Smooth muscle cell (in vitro differentiated cells): ENCODE measurements around the gene IMMP2L. TPM values are rescaled to one million over a fixed set of nuclear protein-coding genes. Genes with fewer than 3 reads are reported as not detected.

Experiments
- DNase-seq: peaks from one replicate; lab custom pipeline; 2025; ENCODE audit not compliant: unreplicated experiment; lab: John Stamatoyannopoulos, UW
- H2AFZ ChIP-seq: fragments of 200-600 bp; sonication (generic); 2 replicates; pipeline ENCODE4 v1.6.0; 2016; ENCODE audit warnings: antibody characterized with exemption, low read depth, mild to moderate bottlenecking
- H3F3A ChIP-seq: fragments of 200-600 bp; sonication (generic); 2 replicates; pipeline ENCODE4 v1.6.0; 2017; ENCODE audit warnings: antibody characterized with exemption, low read depth
- H3K27ac ChIP-seq: fragments of 200-600 bp; sonication (generic); 2 replicates; pipeline ENCODE4 v1.5.1; 2016; ENCODE audit warnings: low read depth, mild to moderate bottlenecking
- H3K27me3 ChIP-seq: fragments of 200-600 bp; sonication (generic); 2 replicates; pipeline ENCODE4 v1.6.1; 2016; ENCODE audit warnings: low read depth, mild to moderate bottlenecking
- H3K36me3 ChIP-seq: fragments of 200-600 bp; sonication (generic); 2 replicates; pipeline ENCODE4 v1.5.1; 2016; ENCODE audit warnings: low read depth
- H3K4me1 ChIP-seq: fragments of 200-600 bp; sonication (generic); 2 replicates; pipeline ENCODE4 v1.5.1; 2016; ENCODE audit warnings: low read depth
- H3K4me2 ChIP-seq: fragments of 200-600 bp; sonication (generic); 2 replicates; pipeline ENCODE4 v1.6.0; 2016; ENCODE audit warnings: mild to moderate bottlenecking
- H3K4me3 ChIP-seq: fragments of 200-600 bp; sonication (generic); 2 replicates; pipeline ENCODE4 v1.5.1; 2016; ENCODE audit warnings: mild to moderate bottlenecking
- H3K79me2 ChIP-seq: fragments of 200-600 bp; sonication (generic); 2 replicates; pipeline ENCODE4 v1.6.0; 2016; ENCODE audit warnings: low read depth, mild to moderate bottlenecking
- H3K9ac ChIP-seq: fragments of 200-600 bp; sonication (generic); 2 replicates; pipeline ENCODE4 v1.6.0; 2016; ENCODE audit warnings: low read depth
- H3K9me3 ChIP-seq: fragments of 200-600 bp; sonication (generic); replicated peaks from 2 replicates; pipeline ENCODE4 v1.5.1; 2016; ENCODE audit warnings: low read depth
- H4K20me1 ChIP-seq: fragments of 200-600 bp; sonication (generic); 2 replicates; pipeline ENCODE4 v1.6.0; 2016; ENCODE audit warnings: low read depth
- WGBS: methylation state at CpG from one replicate; pipeline ENCODE4 v1.1.7; 2016; ENCODE audit warnings: low lambda C conversion rate; 5-methylcytosine and 5-hydroxymethylcytosine counted together
- polyA plus RNA-seq: library from polyadenylated mRNA; unstranded; fragments of >200 nt; fragmentation: Nextera tagmentation; extraction: Ambion mirVana; gene quantifications from 2 replicates; pipeline ENCODE4 v1.2.1, GENCODE V29; 2016
- total RNA-seq: library from RNA; depleted of rRNA; stranded (reverse); fragments of >200 nt; gene quantifications from 2 replicates; pipeline ENCODE4 v1.2.3, GENCODE V29; 2014
- TF ChIP-seq, protein P1 (sequence below): fragments of 200-600 bp; sonication (generic); IDR thresholded peaks from 2 replicates; pipeline ENCODE4 v1.5.1; 2017; ENCODE audit warnings: borderline replicate concordance, mild to moderate bottlenecking, antibody characterized with exemption; ENCODE audit not compliant: insufficient read depth, poor library complexity, severe bottlenecking

Gene IMMP2L
- total and polyA plus RNA-seq, 2 experiments from 2014 or later, result 10.9 to 11.1 TPM

DNA sequence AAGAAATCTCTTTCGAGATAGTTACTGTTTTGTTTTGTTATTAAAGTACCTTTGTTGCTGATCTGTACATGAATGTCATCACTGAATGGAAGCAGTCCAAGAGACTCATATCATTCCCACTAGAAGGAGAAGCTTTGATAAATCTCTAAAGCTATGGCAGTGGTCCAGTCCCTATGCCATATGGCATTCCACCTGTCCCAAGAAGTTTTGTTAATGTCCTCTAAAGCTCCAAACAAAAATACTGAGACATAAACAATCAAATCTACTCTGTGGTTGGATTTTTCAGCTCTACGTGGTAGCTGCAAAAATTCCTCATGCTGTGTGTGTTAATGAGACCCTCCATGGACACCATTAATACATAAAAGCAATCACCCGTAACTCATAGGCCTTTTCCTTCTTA, 377.3 kb downstream of the IMMP2L start:
- Histone ChIP-seq H4K20me1 (no peaks in the 10 kb centered on the region), H3F3A (no peaks in the 10 kb centered on the region), H3K9me3 (no peaks in the 10 kb centered on the region), H3K9ac (no peak overlapping the region), H3K27ac (no peak overlapping the region), H3K27me3 (no peaks in the 10 kb centered on the region), H3K4me2 (no peak overlapping the region), H3K4me3 (no peak overlapping the region), H2AFZ (no peak overlapping the region), H3K79me2 (no peaks in the 10 kb centered on the region), H3K36me3 (no peaks in the 10 kb centered on the region), H3K4me1 (no peaks in the 10 kb centered on the region)
- TF ChIP-seq, protein P1, sequence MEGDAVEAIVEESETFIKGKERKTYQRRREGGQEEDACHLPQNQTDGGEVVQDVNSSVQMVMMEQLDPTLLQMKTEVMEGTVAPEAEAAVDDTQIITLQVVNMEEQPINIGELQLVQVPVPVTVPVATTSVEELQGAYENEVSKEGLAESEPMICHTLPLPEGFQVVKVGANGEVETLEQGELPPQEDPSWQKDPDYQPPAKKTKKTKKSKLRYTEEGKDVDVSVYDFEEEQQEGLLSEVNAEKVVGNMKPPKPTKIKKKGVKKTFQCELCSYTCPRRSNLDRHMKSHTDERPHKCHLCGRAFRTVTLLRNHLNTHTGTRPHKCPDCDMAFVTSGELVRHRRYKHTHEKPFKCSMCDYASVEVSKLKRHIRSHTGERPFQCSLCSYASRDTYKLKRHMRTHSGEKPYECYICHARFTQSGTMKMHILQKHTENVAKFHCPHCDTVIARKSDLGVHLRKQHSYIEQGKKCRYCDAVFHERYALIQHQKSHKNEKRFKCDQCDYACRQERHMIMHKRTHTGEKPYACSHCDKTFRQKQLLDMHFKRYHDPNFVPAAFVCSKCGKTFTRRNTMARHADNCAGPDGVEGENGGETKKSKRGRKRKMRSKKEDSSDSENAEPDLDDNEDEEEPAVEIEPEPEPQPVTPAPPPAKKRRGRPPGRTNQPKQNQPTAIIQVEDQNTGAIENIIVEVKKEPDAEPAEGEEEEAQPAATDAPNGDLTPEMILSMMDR, result no peak
- DNase-seq, result no peak
- WGBS, result 90% methylated on average over 3 of the region's 3 CpGs

DNA sequence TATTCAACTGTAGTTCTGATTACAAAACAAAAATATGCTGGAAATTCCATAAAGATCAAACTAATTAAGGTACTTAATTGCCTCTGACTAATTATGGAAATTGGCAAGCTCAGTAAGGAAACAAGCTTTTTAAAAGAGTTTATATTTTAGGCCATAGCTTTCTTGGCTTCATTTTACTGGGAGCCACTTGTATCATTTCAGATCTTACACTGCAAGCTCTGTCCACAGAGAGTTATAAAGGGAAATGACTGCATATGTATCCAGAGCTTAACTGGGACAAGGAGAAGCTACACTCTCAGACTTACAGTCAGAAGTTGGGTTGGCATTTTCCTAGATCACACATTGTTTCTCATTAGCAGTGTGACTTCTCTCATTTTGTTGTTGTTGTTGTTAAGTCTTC, 379.0 kb downstream of the IMMP2L start:
- H3K79me2 ChIP-seq, result no peaks in the 10 kb centered on the region
- no peak for DNase-seq
- H3K4me3 ChIP-seq, result no peak overlapping the region
- H3K9me3 ChIP-seq, result no peaks in the 10 kb centered on the region
- no peaks in the 10 kb centered on the region for H3K27me3 ChIP-seq
- H3K4me2 ChIP-seq, result no peak overlapping the region
- H3K36me3 ChIP-seq, result no peaks in the 10 kb centered on the region
- no peaks in the 10 kb centered on the region for H3F3A ChIP-seq
- TF ChIP-seq, protein P1, result no peak
- no peak overlapping the region for H2AFZ ChIP-seq
- no peaks in the 10 kb centered on the region for H4K20me1 ChIP-seq
- no peaks in the 10 kb centered on the region for H3K4me1 ChIP-seq
- no peak overlapping the region for H3K9ac ChIP-seq
- H3K27ac ChIP-seq, result no peak overlapping the region

DNA sequence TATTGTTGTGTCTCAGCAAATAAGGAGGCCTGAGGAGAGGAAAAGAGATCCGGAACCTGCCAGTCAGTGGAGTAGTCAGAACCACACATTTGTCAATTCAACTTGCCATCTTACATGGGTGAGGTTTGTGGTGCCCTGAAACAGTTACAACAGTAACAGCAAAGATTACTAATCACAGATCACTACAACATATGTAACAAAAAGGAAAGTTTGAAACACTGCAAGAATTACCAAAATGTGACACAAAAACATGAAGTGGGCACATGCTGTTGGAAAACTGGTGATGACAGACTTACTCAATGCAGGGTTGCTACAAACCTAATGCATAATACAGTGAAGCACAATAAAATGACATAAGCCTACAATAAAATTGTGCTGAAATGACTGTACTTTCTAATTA, 382.0 kb downstream of the IMMP2L start:
- Histone ChIP-seq H3K36me3 (no peaks in the 10 kb centered on the region), H3K9me3 (no peaks in the 10 kb centered on the region), H4K20me1 (no peaks in the 10 kb centered on the region), H3K4me3 (no peak overlapping the region), H3F3A (no peaks in the 10 kb centered on the region), H3K4me1 (no peaks in the 10 kb centered on the region), H2AFZ (no peak overlapping the region), H3K9ac (no peak overlapping the region), H3K27ac (no peak overlapping the region), H3K27me3 (no peaks in the 10 kb centered on the region), H3K79me2 (no peaks in the 10 kb centered on the region), H3K4me2 (no peak overlapping the region)
- TF ChIP-seq, protein P1, result no peak
- WGBS, result 92% methylated on average over 1 of the region's 1 CpG
- DNase-seq, result no peak

DNA sequence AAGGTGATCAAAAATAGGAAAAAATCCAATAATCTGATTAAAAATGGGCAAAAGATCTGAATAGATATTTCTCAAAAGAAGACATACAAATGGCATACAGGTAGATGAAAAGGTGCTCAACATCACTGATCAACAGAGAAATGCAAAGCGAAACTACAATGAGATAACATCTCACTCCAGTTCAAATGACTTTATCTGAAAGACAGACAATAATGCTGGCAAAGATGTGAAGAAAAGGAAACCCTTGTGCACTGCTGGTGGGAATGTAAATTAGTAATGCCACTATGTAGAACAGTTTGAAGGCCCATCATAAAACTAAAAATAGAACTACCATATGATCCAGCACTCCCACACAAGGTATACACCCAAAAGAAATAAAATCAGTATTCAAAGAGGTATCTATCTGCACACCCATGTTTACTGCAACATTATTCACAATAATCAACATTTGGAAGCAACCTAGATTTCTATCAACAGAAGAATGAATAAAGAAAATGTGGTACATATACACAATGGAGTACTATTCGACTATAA, 386.3 kb downstream of the IMMP2L start:
- 84% methylated on average over 2 of the region's 2 CpGs for WGBS
- DNase-seq, result no peak
- no peak overlapping the region for H3K9ac ChIP-seq
- no peaks in the 10 kb centered on the region for H3K9me3 ChIP-seq
- no peaks in the 10 kb centered on the region for H4K20me1 ChIP-seq
- H3K4me3 ChIP-seq, result no peak overlapping the region
- no peaks in the 10 kb centered on the region for H3K79me2 ChIP-seq
- H3K4me2 ChIP-seq, result no peak overlapping the region
- H2AFZ ChIP-seq, result no peak overlapping the region
- no peaks in the 10 kb centered on the region for H3F3A ChIP-seq
- H3K36me3 ChIP-seq, result no peaks in the 10 kb centered on the region
- TF ChIP-seq, protein P1, result no peak
- no peak overlapping the region for H3K27ac ChIP-seq
- no peaks in the 10 kb centered on the region for H3K27me3 ChIP-seq
- no peaks in the 10 kb centered on the region for H3K4me1 ChIP-seq
